Thyroid gland (tissue), 4 donors: ENCODE data around the gene CCDC97.

Experiments used
- CTCF ChIP-seq, 6 experiments: fragments of 200-600 bp in 3 of 6; fragments of 450-650 bp in 3 of 6; sonication (generic) in 3 of 6; IDR thresholded peaks; one replicate each; pipeline ENCODE4 v1.5.1; 2016 to 2019; ENCODE audit warnings: antibody characterized with exemption in 6 of 6, mild to moderate bottlenecking in 2 of 6, inconsistent platforms in 1 of 6, moderate library complexity in 1 of 6
- POLR2A ChIP-seq, 2 donors: fragments of 450-650 bp; IDR thresholded peaks; one replicate each; pipeline ENCODE4 v1.6.1; 2017; ENCODE audit warnings: antibody characterized with exemption in 2 of 2, mild to moderate bottlenecking in 2 of 2, moderate library complexity in 1 of 2

DNA sequence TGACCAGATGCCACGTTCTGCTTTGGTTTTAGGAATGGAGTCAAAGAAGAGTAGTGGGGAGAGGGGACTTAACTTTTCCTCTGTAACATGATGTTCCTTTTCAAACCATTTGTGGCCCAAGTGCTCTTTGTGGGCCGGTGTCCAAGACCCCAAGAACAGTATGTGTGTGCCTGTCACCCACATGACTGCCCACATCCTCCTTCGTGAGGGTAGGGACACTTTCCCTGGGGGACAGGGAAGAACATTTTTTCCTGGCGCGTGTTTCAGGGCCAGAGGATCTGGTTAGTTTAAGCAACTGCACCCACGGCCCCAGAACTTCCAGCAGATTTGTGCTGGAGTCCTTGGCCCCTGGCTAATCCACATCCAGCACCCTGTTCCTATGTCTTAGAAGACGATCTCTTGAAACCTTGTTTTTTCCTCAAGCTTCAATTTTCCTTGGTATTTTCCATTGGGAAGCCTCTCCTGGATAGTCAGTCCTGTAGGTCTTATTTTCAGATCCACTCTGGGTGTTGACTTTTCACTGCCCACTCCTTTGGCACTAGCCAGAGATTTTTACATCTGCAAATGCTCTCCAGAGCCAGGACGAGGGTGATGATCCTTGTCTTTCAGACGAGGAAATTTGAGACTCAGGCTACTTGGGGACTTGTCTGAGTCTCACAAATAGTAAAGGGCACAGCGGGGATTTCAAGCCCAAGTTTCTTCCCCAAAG, 10.8 kb upstream of the CCDC97 start:
- TF ChIP-seq CTCF (IDR thresholded peaks at IDR 0.05) (no peak), POLR2A (IDR thresholded peaks at IDR 0.05) (no peak)
